ENCODE measurements around the gene USP9X.
A peak's percentile ranks its signal among the peaks of the same experiment; 100 is the strongest.
"Not testable (repeated sequence)": the region's sequence is repeated elsewhere in the genome, so short reads cannot be mapped to it uniquely, and the experiment has no call there.

The USP9X gene

GRCh38 chrX:41265615-41266014, 180.4 kb downstream of the USP9X start:
- no peak overlapping the region for H3K27ac ChIP-seq
- H3K79me2 ChIP-seq = no peaks in the 10 kb centered on the region
- no peak overlapping the region for H3K4me3 ChIP-seq (ENCODE audit: low read depth, low read length)
- H3K4me1 ChIP-seq = no peaks in the 10 kb centered on the region
- no peaks in the 10 kb centered on the region for H3K9me3 ChIP-seq (ENCODE audit: control insufficient read depth, low read length)
- H3K27me3 ChIP-seq (ENCODE audit: control insufficient read depth, insufficient read depth, low read length) = no peaks in the 10 kb centered on the region
- no peak for TF ChIP-seq CTCF (IDR thresholded peaks at IDR 0.05)
- no peak overlapping the region for H2AFZ ChIP-seq
- no peak overlapping the region for H3K9ac ChIP-seq
- no peaks in the 10 kb centered on the region for H3K36me3 ChIP-seq (ENCODE audit: control insufficient read depth, insufficient read depth, low read length)
- H3K4me2 ChIP-seq (ENCODE audit: low read length) = no peak overlapping the region

- Histone ChIP-seq H3K4me2 (ENCODE audit: low read length) (no peak overlapping the region), H3K9me3 (ENCODE audit: control insufficient read depth, low read length) (no peaks in the 10 kb centered on the region), H2AFZ (no peak overlapping the region), H3K4me3 (ENCODE audit: low read depth, low read length) (no peak overlapping the region), H3K27me3 (ENCODE audit: control insufficient read depth, insufficient read depth, low read length) (no peaks in the 10 kb centered on the region), H3K27ac (no peak overlapping the region), H3K36me3 (ENCODE audit: control insufficient read depth, insufficient read depth, low read length) (no peaks in the 10 kb centered on the region), H3K79me2 (no peaks in the 10 kb centered on the region), H3K4me1 (no peaks in the 10 kb centered on the region), H3K9ac (no peak overlapping the region)
- TF ChIP-seq CTCF (IDR thresholded peaks at IDR 0.05) = no peak
Observed at GRCh38 chrX:41273638-41274037, 188.4 kb downstream of the USP9X start.

GRCh38 chrX:41275661-41276609, 190.7 kb downstream of the USP9X start:
- peak overlapping the region; percentile 19 for H3K9ac ChIP-seq

GRCh38 chrX:41276661-41277506, 191.6 kb downstream of the USP9X start:
- Histone ChIP-seq H3K9me3 (ENCODE audit: control insufficient read depth, low read length) (no peaks in the 10 kb centered on the region), H3K4me3 (ENCODE audit: low read depth, low read length) (peak overlapping the region; percentile 57), H3K4me2 (ENCODE audit: low read length) (peak overlapping the region; percentile 86), H3K4me1 (no peaks in the 10 kb centered on the region), H3K36me3 (ENCODE audit: control insufficient read depth, insufficient read depth, low read length) (no peaks in the 10 kb centered on the region), H3K27me3 (ENCODE audit: control insufficient read depth, insufficient read depth, low read length) (no peaks in the 10 kb centered on the region), H3K9ac (no peak overlapping the region), H3K79me2 (no peaks in the 10 kb centered on the region), H3K27ac (peak overlapping the region; percentile 75), H2AFZ (peak overlapping the region; percentile 93)
- no peak for TF ChIP-seq CTCF (IDR thresholded peaks at IDR 0.05)

More at GRCh38 chrX:41275661-41276609, 190.7 kb downstream of the USP9X start:
- TF ChIP-seq CTCF (IDR thresholded peaks at IDR 0.05) = peak; percentile 47
- H3K4me2 ChIP-seq (ENCODE audit: low read length) = peak overlapping the region; percentile 86
- peak overlapping the region; percentile 75 for H3K27ac ChIP-seq
- H3K27me3 ChIP-seq (ENCODE audit: control insufficient read depth, insufficient read depth, low read length) = no peaks in the 10 kb centered on the region
- H3K79me2 ChIP-seq = no peaks in the 10 kb centered on the region
- no peaks in the 10 kb centered on the region for H3K36me3 ChIP-seq (ENCODE audit: control insufficient read depth, insufficient read depth, low read length)
- no peaks in the 10 kb centered on the region for H3K4me1 ChIP-seq
- no peaks in the 10 kb centered on the region for H3K9me3 ChIP-seq (ENCODE audit: control insufficient read depth, low read length)
- peak overlapping the region; percentile 57 for H3K4me3 ChIP-seq (ENCODE audit: low read depth, low read length)
- peak overlapping the region; percentile 93 for H2AFZ ChIP-seq

- H3K4me3 ChIP-seq (ENCODE audit: low read depth, low read length); H3K79me2 ChIP-seq; H3K4me1 ChIP-seq; H2AFZ ChIP-seq; H3K27me3 ChIP-seq (ENCODE audit: control insufficient read depth, insufficient read depth, low read length); H3K27ac ChIP-seq; H3K9ac ChIP-seq; H3K9me3 ChIP-seq (ENCODE audit: control insufficient read depth, low read length); H3K4me2 ChIP-seq (ENCODE audit: low read length); H3K36me3 ChIP-seq (ENCODE audit: control insufficient read depth, insufficient read depth, low read length): not testable (repeated sequence)
Observed at GRCh38 chrX:41282307-41282706, 197.1 kb downstream of the USP9X start.

GRCh38 chrX:41285928-41286327, 200.7 kb downstream of the USP9X start:
- H3K27ac ChIP-seq; H2AFZ ChIP-seq; H3K9me3 ChIP-seq (ENCODE audit: control insufficient read depth, low read length); H3K36me3 ChIP-seq (ENCODE audit: control insufficient read depth, insufficient read depth, low read length); H3K4me2 ChIP-seq (ENCODE audit: low read length); H3K79me2 ChIP-seq; H3K4me3 ChIP-seq (ENCODE audit: low read depth, low read length); H3K4me1 ChIP-seq; H3K27me3 ChIP-seq (ENCODE audit: control insufficient read depth, insufficient read depth, low read length); H3K9ac ChIP-seq: not testable (repeated sequence)
